Stimulated activated CD4-positive, alpha-beta T cell treated with anti-CD3 and anti-CD28 coated beads, Interleukin-2, amount 100 ng/mL, for 24 hours (primary cell): Measurements from ENCODE around the gene PRKCE.

Source experiments
- DNase-seq, 2 donors: peaks; one replicate each; pipeline ENCODE4 v3.0.0-alpha.2; 2020

PRKCE gene

DNA sequence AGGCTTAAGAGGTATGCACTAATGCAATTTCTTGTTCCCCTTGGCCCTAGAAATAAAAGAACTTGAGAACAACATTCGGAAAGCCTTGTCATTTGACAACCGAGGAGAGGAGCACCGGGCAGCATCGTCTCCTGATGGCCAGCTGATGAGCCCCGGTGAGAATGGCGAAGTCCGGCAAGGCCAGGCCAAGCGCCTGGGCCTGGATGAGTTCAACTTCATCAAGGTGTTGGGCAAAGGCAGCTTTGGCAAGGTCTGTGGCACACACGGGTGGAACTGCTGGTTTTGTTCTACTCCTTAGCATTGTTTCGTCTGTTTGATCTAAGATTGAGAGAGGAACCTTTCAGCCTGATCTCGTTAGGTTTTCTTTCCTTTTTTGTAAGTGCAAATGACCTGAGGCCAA is 355.9 kb downstream of the PRKCE start:
- DNase-seq, result no peak

DNA sequence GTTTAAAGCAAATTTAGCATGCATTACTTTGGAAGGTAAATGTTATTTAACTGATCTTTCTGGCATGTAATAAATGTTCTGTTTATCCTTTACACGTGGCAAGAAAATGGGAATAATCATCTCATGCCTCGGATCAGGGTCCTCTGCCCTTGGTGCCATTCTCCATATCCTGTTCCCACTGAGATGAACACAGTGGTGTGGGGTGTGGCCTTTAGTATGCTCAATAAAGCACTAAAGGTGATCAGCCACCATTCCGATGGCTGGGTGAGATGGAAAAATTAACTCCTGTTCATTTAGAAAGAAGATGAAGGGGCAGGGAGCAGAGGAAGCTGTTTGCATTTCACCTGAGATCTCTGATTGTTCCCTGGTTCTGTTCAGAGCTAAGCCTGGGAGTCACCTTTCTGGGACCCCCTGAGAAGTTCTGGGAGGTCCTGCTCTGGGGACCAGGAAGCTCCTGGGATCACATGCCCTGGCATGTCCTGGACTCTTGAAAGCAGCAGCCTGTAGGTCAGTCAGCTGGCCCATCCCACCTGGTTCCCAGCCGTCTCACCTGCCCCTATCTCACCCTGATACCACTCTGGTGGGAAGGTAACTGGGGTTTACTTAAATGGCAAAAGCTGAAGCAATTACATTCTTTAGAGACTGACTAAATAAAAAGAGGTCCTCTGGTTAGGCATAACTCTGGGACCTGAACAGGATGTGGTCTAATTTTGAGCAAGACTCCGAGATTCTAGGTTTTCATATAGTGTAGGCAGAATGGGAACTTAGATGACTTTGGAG is 356.8 kb downstream of the PRKCE start:
- DNase-seq, result no peak

DNA sequence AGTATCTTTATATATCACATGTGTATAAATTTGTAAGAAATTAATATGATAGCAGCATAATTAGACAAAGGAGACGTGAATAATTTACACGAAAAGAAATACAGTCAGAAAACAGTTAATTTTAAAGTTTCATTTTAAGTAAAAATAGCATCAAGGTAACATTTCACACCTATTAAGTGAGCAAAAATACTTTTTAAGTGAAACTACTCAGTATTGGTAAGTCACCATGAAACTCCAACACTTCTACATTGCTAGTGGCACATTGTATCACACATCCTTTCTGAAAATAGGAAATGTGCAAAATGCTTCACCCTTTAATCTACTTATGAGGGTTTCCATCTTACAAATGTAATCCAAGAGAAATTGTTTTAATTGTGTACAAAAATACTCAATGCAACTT is 357.8 kb downstream of the PRKCE start:
- DNase-seq, result no peak

DNA sequence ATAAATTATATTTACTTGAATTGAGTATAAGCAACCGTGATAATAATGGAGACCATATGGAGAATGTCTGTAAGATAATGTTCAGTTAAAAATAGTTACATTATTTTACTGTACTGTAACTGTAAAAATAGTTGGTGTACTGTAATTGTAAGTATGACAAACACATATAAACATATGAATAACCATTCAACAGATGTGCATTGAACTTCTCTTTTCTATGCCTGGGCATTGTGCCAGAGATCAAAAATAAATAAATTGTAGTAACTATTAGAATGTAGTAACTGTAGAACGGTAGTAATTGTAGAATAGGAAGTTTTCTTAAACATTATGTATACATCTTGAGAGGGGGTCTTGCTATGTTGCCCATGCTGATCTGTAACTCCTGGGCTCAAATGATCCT is 358.3 kb downstream of the PRKCE start:
- no peak for DNase-seq

DNA sequence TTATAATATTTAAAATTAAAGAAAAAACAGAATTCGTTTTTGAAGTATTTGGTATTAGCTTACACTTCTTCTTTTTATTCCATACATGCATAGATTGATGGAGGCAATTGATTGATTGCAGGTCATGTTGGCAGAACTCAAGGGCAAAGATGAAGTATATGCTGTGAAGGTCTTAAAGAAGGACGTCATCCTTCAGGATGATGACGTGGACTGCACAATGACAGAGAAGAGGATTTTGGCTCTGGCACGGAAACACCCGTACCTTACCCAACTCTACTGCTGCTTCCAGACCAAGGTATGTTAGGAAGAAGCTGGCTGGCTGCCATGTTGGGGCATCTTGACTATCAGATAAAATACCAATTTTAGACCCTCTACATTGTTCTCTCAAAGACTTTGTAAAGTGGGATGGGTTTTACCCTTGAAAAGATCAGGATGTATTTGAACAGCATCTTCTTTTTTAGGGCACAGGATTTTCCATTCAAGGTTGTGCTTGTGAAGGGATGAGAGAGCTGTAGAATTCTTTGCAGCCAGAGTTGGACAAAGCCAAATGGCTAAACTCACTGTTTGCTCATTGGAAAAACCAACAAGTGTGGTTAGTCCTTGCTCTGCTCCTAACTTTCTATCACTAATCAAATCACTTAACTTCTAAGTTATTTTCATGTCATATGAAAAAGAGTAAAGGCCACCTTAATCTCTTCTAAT is 358.9 kb downstream of the PRKCE start:
- no peak for DNase-seq

DNA sequence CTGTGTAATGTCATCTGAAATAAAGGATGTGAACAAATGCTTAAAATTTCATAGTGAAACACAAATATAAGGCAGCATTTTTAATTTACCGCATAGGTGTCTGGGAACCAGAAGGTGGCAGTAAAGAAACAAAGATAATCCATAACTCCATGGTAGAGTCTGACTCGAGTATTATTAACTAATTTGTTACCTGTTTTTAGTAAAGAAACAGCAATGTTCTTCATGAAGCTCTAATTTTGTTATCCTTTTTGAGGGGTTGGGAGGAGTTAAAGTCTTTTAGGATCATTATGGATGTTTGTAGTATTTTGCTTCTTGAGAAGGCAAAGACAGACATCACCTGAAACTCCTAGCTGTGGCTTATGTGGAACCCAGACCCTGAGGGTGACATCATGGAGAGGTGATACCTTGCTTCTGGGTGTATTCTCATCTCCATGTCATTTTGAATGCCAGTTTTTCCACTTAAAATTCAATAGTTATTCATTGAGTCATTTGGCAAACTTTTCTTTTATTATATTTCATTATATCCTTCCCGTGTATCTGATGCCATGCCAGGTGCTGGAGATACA is 359.5 kb downstream of the PRKCE start:
- no peak for DNase-seq

DNA sequence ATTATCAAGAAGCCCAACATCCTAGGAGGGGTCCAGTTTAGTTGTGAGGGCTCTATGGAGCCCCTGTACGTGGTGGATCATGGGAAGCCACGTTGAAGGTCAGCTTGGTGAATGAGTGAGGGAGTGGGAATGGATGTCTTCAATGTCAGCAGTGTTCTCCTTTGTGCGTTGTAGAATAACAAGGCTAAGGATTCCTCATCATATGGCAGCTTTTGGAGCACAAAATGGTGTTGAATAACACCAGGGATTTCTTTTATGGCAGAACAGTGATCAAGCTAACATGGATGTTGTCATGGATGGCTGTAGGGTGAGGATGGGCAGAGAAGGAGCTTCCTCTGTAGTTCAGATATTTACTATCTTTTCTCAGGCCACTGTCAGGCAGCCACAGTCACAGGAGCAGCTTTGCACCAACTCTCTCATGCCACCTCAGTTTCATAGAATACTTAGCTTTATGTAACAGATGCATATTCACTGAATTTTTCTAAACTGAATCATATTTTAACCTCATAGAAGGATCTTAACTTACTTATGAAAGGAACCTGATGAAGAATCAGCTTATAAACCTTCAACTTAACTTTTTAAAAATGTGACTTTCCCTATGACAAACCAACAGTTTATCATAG is 361.3 kb downstream of the PRKCE start:
- no peak for DNase-seq

DNA sequence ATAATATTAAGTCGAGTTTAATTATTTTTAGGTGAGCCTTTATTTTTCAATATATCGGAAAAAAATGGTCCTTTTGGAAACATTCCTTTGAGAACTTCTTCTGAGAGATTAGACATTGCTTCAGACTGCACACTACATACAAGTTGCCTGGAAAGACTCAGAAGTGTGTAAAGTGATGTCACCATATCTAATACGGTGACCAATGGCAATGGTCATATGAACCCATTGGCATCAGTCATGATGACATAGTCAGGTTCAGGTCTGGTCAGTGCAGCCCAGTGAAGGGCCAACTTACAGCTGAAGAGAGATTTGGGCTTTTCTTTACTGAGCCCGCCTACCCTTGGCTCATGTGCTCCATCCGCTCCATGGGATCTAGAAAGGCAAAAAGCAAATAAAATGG is 362.3 kb downstream of the PRKCE start:
- no peak for DNase-seq

DNA sequence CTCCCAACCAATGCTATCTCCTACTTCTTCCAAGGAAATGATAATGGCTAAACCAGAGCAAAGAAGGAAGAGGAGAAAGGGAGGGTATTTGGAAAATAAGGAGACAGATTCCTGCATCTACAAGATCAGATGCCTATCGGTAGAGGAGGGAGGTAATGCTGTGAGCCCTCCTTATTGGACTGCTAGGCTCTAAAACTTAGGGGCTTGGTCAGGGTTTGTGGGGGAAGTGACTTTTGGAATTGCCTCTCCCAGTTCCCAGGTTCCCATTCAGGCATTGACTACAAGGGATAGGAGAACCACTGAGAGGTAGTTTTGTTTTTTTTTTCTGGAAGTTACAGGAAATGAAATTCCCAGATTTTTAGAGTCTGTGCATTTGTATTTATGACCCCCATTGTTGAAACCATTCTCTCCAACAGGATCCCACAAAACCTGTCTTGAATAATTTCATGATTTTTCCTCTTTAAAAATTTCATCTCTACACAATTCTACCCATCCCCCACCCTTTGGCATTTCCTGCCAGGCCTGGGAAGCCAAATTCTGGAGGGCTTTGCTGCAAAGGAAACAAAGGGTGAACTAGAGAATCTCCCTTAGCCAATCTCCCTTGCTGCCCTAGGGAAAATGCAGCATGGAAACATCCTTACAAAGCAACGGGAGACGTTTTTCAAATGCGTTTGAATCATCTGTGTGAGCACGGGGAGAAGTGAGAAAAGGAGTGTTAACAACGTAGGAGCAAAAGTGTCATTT is 363.6 kb downstream of the PRKCE start:
- no peak for DNase-seq

DNA sequence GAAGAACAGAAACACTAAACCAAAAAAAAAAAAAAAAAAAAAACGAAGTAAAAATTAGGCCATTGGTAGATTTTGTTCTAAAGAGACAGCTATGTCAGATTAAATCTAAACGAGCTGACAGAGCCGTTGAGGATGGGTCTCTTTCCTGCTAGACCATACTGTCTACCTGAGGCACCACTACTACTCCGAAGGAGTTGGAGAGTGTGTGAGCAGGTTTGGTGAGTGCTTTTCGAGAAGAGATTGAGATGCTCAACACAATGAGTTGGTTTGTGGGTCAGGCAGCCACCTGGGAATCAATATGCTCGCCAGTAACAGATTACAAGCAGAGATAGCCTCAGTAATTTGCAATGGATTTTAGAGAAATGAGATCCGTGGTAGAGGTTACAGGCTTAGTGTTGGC is 364.2 kb downstream of the PRKCE start:
- no peak for DNase-seq

DNA sequence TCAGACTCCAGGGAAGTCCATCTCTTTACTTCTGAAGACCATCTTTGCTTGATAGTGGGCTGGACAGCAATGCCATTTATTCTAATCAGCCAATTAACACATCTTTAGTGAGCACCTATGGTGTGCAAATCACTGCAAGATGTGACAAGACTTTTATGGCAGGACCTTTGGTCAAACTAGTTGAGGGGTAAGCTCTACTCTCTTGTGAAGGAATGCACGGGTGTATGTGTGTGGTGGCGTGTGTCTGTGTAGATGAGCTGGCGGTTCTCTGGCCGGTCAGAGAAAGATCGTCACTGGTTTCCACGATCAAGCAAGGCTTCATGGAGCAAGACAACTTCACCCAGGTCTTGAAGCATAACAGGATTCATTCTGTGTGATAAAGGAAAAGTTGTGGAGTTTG is 364.6 kb downstream of the PRKCE start:
- DNase-seq, result no peak

DNA sequence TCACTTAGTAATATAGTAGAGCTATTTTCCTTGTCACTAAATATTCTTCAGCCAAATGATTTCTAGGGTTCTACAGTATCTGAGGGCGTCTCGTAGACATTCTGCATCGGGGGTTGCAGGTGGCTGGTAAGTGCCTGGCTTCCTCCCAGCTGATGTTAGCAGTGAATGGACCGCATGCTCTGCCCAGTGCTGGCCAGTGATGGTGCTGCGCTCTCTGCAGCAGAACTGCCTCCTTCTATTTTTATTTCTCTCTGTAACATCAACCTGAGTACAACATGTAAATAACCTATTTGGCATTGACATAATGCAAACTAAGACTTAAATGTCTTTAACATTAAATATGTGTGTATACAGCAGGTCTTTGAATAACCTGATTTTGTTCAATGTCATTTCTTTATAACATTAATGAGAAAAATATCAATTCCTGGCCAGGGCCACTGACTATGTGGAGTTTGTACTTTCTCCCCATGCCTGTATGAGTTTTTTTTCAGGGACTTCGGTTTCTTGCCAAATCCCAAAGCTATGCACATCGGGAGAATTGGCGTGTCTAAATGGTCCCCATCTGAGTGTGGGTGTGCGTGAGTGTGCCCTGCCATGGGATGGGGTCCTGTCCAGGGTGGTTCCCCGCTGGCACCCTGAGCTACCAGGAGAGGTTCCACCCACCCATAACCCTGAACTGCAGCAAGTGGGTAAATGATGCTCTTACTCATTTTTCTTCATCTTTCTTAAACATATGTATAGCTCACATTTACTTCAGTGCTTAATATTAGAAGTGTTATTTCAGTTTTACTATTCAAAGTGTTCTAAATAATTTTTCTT is 367.5 kb downstream of the PRKCE start:
- no peak for DNase-seq

DNA sequence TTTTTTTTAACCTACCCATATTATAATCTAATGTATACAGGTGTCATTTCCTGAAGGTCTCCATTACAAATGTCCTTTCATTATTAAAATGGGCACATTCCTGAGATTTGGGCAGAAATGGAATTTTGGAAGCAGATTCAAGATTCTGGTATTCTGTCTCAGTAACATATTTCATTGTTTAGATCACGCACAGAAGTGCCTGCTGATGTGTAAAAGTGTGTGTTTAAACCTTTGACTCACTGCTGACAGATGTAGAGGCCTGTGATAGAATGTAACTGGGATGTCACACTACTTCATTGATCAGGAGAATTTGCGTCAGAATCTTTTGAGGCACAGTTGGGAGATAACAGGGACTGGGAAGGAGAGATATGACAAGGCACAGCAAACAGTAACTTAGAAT is 368.9 kb downstream of the PRKCE start:
- DNase-seq, result no peak

DNA sequence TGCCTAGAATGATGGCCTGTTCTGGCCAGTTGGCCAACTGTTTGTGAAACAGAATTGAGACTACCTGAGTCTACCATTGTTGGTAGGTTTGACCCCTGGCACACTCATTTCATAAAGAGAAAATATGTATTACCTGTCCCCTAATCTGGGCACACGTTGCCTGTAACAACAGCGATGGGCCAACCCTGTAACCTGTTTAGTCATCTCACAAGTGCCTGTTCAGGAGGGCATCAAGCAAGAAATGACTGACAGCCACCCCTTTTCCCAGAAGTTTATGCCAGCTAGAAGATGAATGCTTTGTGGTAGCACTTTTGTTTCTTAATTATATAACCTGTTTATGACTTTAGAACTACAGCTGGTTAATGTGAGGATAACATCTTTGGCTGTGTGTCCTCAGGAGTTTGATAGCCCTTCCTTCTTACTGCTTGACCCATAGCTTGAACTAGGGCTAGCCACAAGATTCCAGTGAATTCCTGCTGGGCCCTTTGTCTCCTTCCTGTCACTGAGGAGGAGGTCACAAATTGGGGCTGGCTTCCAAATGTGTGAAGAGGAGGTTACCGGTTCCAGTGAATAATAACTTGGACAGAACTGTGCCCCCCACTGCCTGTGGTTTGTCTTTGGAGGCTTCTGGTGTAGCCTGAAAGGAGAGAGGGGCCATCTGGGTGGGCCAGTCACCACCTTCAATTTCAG is 371.8 kb downstream of the PRKCE start:
- DNase-seq, result no peak

DNA sequence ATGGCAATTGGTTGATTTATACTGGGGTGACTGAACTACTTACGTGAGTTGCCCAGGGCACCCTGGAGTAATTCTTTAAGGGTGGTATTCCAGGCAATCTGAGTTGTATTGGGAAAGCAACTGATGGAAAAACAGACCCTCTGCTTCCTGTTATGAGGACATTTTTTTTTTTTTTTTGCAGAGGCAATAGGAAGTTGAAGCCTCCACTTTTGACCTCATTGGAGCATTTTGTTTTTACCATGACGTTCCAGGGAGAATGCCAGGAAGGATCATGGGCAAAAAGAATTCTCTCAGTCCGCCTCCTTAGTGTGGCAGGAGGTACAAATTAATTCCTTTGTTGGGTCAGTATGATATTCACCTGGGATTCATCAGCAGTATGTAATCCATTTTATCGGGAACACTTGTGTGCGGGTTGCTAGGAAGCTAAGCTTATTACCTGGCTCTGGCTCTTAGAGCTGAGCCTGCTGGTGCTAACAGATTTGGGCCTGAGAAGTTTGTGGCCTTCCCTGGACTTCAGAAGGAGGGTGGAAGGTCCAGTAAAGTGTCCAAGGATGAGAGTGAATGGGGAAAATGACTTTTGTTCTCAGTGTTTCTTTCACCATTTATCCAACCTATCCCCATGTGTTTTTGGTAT is 372.8 kb downstream of the PRKCE start:
- no peak for DNase-seq

DNA sequence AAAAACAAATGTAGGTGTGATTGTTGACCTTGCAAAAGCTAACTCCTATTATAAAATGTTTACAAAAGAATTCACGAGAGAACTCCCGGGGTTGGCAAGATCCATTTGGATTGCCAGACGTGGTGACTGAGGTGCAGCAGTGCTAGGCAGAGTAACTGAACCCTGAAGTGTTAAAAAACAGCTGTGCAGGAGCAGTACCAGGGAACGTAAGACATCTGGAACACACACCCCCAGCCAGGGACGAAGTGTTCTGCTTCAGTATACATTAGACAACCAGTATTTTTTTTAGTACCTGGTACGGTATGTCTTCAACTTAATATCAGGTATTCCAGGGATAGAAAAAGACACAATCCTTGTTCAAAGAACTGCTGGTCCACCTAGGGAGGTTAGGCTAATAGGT is 373.6 kb downstream of the PRKCE start:
- no peak for DNase-seq

DNA sequence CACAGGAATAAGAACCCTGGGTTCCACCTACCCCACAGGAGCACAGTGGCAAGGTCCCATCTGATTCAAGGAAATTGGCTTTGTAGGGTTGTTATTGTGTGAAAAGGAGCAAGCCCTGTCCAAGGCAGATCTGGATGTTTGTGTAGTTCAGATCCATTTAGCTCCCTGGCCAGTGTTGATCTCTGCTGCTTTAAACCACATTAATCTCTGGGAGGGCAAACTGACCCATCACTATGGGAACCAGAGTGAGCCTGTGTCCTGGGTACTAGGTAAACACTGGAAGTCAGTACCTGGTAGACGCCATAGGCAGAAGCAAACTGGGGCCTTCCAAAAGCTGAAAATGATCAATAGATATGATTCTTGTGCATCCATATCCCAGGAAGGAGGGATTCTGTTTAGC is 374.2 kb downstream of the PRKCE start:
- no peak for DNase-seq

DNA sequence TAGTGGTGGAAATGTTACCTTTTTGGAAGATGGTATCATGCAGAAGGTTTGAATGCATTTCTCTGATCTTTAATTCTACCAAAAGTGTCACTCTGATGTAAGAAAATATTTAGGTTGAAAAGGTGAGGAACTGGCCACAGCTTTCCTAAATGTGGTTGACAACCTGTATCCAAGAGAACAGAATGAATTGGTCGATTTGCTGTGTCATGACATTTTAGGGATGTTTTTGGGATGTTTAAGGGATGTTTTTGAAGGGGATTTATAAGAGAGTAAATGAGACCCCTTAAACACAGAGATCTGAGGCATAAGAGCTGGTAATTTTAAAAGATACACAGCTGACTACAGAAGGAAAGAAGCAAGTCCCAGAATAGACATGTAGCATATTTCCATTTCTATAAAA is 375.0 kb downstream of the PRKCE start:
- DNase-seq, result no peak

DNA sequence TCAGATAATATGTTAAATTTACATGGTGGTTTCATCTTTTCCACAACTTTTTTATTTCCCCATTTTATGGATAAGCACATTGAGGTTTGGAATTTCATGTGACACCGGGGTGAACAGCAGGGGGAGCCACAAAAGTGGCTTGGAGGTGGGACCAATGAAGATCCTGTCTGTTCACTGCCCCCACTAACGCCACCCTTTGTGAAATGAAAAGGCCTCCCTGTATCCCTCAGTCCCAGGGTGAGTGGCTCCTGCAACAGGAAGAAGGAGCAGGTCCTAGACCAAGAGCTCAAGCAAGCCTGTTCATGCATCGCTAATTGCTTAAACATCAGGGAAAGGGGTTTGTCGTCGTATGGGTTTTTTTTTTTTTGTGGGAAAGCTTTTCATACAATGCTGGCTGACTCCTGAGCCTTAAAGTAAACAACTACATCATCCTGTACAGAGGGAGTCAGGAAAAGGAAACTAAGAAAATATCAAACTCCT is 377.9 kb downstream of the PRKCE start:
- DNase-seq, result no peak

DNA sequence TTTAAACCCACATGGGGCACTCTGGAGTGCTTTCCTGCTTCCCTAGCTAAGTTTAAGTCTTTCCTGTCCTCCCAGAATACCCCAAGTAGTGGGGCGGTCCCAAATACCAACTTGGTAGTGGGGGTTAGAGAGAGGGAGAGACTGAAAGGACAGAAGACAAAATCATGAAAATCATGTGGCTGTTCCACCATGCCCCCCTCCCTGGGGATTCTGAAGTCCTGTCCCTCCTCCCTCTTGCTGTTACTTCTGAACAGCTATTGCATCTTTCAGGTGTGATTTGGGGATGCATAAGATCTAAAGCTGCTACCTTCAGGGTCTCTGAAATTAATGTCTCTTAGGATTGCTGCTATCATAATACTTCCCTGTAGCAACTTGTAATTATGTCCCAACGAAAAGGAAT is 378.9 kb downstream of the PRKCE start:
- DNase-seq, result no peak
